Central memory CD8-positive, alpha-beta T cell (primary cell): ENCODE data around the gene YPEL2.
"Not testable (repeated sequence)": the region's sequence is repeated elsewhere in the genome, so short reads cannot be mapped to it uniquely, and the experiment has no call there.

Source experiments
- ATAC-seq: fragments of 150-1000 bp; cut with Tn5 transposase; replicated peaks from 2 replicates; pipeline ENCODE4 v1.10.0; 2022; ENCODE audit warnings: mild to moderate bottlenecking, moderate FRiP score, moderate number of reproducible peaks; ENCODE audit not compliant: poor library complexity, severe bottlenecking; ENCODE audit errors: extremely low read depth
- DNase-seq, 2 donors: peaks; one replicate each; pipeline ENCODE4 v3.0.0; 2021; ENCODE audit warnings: low spot score in 2 of 2
- H3K27ac Mint-ChIP-seq: one replicate; pipeline ENCODE4 v1.8.0; 2022; ENCODE audit warnings: low read depth, mild to moderate bottlenecking, moderate library complexity, mixed read lengths
- H3K27me3 Mint-ChIP-seq: one replicate; pipeline ENCODE4 v1.8.0; 2022; ENCODE audit warnings: mixed read lengths
- H3K36me3 Mint-ChIP-seq: one replicate; pipeline ENCODE4 v1.8.0; 2022; ENCODE audit warnings: mild to moderate bottlenecking, moderate library complexity, mixed read lengths; ENCODE audit not compliant: insufficient read depth
- H3K4me1 Mint-ChIP-seq: one replicate; pipeline ENCODE4 v1.8.0; 2022; ENCODE audit warnings: mixed read lengths
- H3K4me3 Mint-ChIP-seq: one replicate; pipeline ENCODE4 v1.8.0; 2022; ENCODE audit warnings: mild to moderate bottlenecking, moderate library complexity, mixed read lengths
- H3K9me3 Mint-ChIP-seq: one replicate; pipeline ENCODE4 v1.8.0; 2022; ENCODE audit warnings: mixed read lengths

The YPEL2 gene

DNA sequence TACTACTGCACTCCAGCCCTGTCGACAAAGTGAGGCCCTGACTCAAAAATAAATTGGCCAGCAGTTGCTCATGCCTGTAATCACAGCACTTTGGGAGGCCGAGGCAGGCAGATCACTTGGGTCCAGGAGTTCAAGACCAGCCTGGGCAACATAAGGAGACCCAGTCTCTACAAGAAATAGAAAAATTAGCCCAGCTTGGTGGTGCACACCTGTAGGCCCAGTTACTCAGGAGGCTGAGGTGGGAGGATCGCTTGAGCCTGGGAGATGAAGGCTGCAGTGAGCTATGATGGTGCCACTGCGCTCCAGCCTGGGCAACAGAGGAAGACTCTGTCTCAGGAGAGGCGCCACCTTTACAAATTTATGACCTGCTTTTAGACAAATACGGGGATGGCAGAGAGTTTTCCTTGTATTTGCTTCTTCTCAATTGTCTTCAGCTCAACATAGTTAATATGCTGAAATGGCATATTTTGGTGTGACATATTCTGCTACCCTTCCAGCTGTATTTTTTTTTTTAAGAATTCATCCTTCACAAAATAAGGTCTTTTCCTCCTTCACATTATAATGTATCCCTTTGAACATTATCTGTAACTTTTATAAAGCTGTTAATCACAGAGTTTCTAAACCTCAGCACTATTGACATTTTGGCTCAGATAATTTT is 21.1 kb upstream of the YPEL2 start:
- no peak overlapping the region for H3K4me3 Mint-ChIP-seq
- ATAC-seq (no peak), DNase-seq (no peak)
- no peaks in the 10 kb centered on the region for H3K9me3 Mint-ChIP-seq
- H3K36me3 Mint-ChIP-seq, result peaks cover 4% of the 10 kb centered on the region
- H3K27ac Mint-ChIP-seq, result no peak overlapping the region
- H3K27me3 Mint-ChIP-seq, result no peaks in the 10 kb centered on the region
- no peaks in the 10 kb centered on the region for H3K4me1 Mint-ChIP-seq

DNA sequence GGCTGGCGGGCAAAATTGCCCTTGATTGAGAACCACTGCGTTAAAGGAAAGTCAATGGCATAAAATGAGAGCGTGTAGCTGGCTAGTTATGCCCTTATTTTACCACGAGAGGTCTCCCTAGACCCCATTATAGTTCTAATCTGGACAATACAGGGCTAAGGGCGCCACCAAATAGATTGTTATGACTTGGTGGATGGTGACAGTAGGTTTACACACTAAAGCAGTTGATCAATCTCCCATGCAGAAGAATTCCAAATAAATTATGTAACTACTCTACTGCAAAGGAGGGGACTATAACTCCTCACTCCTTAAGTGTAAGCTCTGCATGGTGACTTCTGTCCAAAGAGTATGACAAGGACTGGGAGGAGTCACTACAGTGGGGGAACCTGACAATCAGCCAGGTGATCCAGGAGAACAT is 20.4 kb upstream of the YPEL2 start:
- peak in 1 of 2 donors; percentile 23 for DNase-seq
- H3K36me3 Mint-ChIP-seq, result peaks cover 4% of the 10 kb centered on the region
- H3K27ac Mint-ChIP-seq, result no peak overlapping the region

DNA sequence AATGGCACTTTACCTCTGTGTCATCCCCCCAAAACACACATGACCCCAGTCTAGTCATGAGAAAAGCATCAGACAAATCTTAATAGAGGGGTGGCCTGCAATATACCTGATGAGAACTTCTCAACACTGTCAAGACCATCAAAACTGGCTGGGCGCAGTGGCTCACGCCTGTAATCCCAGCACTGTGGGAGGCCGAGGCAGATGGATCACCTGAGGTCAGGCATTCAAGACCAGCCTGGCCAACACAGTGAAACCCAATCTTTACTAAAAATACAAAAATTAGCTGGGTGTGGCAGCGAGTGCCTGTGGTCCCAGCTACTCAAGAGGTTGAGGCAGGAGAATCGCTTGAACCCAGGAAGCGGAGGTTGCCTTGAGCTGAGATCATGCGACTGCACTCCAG is 19.9 kb upstream of the YPEL2 start:
- not testable (repeated sequence) for DNase-seq, H3K27ac Mint-ChIP-seq, H3K9me3 Mint-ChIP-seq, H3K4me3 Mint-ChIP-seq, H3K27me3 Mint-ChIP-seq, H3K4me1 Mint-ChIP-seq, ATAC-seq, H3K36me3 Mint-ChIP-seq

More for the DNA sequence above, 20.4 kb upstream of the YPEL2 start:
- Mint-ChIP-seq H3K4me1 (no peaks in the 10 kb centered on the region), H3K4me3 (no peak overlapping the region), H3K9me3 (no peaks in the 10 kb centered on the region), H3K27me3 (no peaks in the 10 kb centered on the region)
- ATAC-seq, result peak; percentile 63

DNA sequence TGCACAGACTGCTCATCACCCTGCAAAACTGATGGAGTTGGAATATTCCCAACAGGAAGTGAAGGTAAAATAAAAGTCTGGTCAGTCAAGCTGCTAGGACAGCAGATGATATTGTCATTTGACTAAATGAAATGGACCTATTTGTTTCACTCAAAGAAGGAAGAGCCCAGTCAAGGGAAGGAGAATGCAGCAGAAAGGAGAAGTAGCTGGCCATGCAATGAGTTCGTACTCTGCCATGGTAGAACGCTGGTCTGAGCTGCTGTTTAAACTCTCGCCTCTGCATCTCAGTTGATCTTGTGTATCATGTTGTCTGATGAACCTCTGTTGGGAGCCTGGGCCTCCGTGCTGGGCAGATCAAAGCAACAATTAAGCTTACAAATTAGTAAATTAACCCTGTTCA is 15.6 kb upstream of the YPEL2 start:
- no peak for DNase-seq
- no peak overlapping the region for H3K4me3 Mint-ChIP-seq

DNA sequence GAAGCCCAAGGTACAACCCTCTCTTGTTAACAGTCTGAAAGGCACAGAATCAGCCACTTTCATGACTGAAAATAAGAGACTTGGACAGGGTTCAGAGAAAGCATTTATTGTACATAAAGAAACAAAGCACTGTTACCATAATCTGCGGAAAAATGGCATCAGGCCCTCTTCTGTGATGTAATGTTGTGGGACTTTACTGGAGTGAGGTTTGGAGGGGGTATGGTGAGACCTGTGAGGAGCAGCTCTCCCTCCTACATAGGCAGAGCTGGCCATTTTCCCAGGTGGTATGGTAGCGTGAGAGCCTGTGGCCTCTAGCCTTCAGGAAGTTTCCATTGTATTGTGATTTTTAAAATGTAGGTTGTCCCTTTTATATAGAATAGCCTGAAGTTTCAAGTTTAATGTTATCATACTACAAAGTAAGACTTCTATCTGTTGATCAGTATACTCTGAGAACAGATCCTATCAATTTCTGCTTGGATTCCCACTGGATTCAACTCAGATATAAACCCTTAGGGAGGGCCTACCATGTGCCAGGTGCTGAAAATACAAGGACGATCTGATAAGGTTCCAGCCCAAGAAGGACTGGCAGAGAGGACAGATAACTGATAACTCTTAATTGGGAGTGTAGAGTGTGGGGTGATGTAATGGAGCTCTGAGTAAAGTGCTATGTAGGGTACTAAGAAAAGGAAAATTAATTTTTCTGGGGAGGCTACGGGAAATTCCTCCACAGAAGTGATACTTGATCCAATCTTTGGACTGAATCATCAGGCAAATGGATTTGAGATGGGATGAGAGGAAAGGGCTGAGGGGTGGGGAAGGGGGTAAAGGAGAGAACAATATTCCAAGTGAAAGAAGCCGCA is 4.1 kb upstream of the YPEL2 start:
- H3K4me3 Mint-ChIP-seq, result peak overlapping the region; percentile 40
- peaks cover 4% of the 10 kb centered on the region for H3K36me3 Mint-ChIP-seq
- ATAC-seq, result no peak
- no peaks in the 10 kb centered on the region for H3K27me3 Mint-ChIP-seq
- peak overlapping the region; percentile 92 for H3K27ac Mint-ChIP-seq
- peaks cover 34% of the 10 kb centered on the region for H3K4me1 Mint-ChIP-seq
- no peaks in the 10 kb centered on the region for H3K9me3 Mint-ChIP-seq
- no peak for DNase-seq

More for the DNA sequence above, 15.6 kb upstream of the YPEL2 start:
- ATAC-seq, result no peak
- H3K36me3 Mint-ChIP-seq, result peaks cover 2% of the 10 kb centered on the region
- no peaks in the 10 kb centered on the region for H3K9me3 Mint-ChIP-seq
- H3K27ac Mint-ChIP-seq, result no peak overlapping the region
- no peaks in the 10 kb centered on the region for H3K4me1 Mint-ChIP-seq
- H3K27me3 Mint-ChIP-seq, result no peaks in the 10 kb centered on the region

DNA sequence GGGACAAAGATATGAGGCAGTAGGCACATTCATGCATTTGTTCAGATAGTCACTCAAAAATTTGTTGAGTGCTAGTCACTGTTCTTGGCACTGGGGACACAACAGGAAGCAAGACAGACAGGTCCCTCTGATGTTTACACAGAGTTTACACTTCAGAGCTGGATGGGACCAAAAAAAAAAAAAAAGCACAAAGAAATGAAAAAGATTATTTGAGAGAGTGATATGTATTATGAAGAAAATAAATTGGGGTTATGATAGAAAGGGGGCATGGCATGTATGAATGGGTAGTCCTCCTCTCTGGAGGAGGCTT is 3.5 kb upstream of the YPEL2 start:
- no peaks in the 10 kb centered on the region for H3K9me3 Mint-ChIP-seq
- H3K27ac Mint-ChIP-seq, result peak overlapping the region; percentile 92
- H3K27me3 Mint-ChIP-seq, result no peaks in the 10 kb centered on the region
- H3K4me3 Mint-ChIP-seq, result peak overlapping the region; percentile 40
- DNase-seq (no peak), ATAC-seq (peak; percentile 21)
- H3K36me3 Mint-ChIP-seq, result peaks cover 10% of the 10 kb centered on the region
- H3K4me1 Mint-ChIP-seq, result peaks cover 38% of the 10 kb centered on the region

DNA sequence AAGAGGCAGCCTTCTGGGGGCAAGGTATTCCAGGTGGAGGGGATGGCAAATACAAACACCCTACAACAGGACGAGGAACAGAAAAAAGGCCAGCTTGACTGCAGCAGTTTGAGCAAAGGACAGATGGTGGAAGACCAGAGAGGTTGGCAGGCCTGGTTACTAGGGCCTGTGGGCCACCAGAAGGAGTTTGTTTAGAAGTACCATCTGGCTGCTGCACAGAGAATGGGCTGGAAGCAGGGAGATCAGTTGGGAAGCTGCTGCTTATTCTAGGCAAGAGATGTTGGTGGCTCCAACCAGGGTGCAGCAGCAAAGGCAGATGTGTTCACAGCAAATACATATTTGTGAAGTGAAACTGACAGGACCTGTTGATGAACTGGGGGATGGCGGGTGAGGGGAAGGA is 2.9 kb upstream of the YPEL2 start:
- peak overlapping the region; percentile 92 for H3K27ac Mint-ChIP-seq

DNA sequence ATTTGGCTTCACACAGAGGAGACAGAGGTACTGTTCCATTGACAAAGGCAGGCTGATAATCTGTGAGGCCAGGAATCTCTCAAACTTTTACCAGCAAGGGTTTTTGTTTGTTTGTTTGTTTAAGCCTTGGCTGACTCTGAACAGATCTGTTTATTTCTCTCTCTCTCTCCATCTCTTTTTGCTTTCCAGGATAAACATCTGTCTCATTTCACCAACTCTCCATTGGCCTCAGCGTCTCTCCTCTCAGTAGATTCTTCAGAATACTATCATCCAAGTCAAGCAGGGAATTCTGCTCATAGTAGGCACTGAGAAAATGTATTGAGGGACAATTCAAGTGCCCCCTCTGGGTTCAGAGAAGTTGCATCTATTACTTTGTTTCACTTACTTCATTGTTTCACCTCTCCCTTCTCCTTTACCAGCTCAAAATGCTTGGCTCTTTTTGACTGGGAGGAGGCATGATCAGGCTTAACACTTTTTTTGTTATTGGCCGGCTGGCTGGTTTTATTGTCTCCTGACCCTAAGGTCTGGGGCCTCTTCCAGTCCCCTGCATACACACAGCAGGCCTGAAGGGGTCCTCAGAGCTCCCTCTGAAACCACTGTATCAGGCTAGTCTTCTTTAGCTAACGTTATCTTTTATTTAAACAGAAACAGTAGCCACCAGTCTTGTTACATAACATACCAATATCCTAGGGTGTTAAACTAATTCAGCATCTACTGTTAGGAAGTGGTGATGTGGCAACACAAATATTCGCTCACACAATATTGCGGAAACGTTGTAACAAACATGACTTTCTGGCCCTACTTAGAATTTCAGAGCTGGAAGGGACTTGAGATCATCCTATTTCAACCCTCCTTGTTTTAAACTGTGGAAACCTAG is 2.0 kb upstream of the YPEL2 start:
- Mint-ChIP-seq H3K36me3 (peaks cover 10% of the 10 kb centered on the region), H3K4me1 (peaks cover 49% of the 10 kb centered on the region), H3K27ac (peak overlapping the region; percentile 93), H3K27me3 (no peaks in the 10 kb centered on the region), H3K9me3 (no peaks in the 10 kb centered on the region), H3K4me3 (peak overlapping the region; percentile 86)
- DNase-seq (peak in 1 of 2 donors; percentile 20), ATAC-seq (peak; percentile 65)

More for the DNA sequence above, 2.9 kb upstream of the YPEL2 start:
- DNase-seq (no peak), ATAC-seq (no peak)
- H3K27me3 Mint-ChIP-seq, result no peaks in the 10 kb centered on the region
- no peak overlapping the region for H3K4me3 Mint-ChIP-seq
- H3K36me3 Mint-ChIP-seq, result peaks cover 10% of the 10 kb centered on the region
- no peaks in the 10 kb centered on the region for H3K9me3 Mint-ChIP-seq
- H3K4me1 Mint-ChIP-seq, result peaks cover 42% of the 10 kb centered on the region

DNA sequence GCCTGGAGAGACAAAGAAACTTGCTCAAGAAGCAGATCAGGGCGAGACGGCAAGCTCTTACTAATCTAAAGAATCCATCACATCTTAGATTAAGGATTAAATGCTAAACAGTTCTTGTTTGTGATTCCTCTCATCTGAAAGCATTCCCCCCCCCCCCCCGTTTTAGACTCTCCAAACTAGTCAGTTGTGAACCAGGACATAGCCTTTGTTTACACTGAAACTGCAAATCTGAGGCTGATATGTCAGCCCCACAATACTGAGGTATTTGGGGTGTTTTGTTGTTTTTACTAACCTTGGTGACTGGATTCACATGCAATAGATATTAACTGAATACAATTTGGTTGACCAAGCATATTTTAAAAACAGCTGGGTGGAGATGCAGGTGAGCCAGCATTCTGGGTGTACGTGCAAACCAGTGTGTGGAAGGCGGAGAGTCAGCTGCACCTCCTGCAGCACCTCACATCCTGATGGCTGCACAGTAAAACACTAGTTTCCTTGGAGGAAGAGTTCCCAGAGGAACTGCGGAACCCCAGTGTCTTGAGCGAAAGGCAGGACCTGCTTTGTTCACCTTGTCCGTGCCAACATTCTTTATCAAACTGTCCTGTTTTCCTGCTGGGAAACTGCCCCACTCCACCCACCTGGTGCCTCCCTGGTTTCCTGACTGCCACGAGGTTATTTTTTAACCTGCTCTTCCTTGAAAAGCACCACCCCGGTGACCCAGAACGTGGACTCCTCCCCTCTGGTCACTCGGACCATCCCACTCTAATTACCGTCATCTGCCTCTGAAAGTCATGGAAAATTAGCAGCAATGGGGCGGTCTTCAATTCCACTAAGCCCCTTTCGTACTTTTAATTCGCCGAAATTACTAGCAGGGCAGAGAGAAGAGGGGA is 1.2 kb upstream of the YPEL2 start:
- H3K4me3 Mint-ChIP-seq, result peak overlapping the region; percentile 86
- DNase-seq, result no peak

DNA sequence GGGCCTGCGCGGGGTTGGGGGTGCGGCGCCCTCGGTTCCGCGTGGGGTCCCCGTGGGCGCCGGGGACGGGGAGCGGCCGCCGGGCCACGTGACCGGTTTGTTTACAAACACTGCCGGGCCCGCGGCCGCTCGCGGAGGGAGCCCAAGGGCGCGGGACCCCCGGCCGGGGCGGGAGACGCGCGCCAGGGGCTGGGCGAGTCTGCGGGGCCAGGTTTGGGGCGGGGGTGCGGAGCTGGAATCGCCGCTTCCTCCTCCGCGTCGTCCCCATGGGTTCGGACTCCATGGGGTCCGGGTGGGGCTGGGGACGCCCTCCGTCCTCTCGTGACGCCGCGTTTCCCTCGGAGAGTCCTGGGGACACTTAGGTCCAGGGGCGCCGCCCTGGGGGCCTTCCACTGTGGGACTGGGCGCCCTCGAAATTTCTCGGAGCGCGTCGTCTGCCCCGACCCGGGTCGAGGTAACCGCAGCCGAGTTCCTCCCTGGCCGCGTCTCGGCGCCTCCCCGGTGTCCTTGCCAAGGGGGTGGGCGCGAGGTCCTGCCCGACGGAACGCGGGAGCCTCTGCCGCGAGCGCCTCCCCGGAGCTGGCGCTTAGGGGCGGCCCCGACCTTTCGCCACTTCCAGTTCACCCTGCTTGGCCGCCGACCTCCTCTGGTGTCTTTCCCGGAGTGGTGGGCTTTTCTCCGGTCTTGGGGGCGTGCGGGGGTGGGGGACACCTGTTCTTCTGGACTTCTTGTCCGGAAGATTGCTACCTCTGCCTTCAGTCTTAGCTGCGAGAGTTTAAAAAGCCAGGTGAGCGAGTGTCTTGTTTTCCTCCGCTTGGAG is 684 bp downstream of the YPEL2 start:
- H3K4me3 Mint-ChIP-seq, result peak overlapping the region; percentile 86
- ATAC-seq, result no peak
- peaks cover 60% of the 10 kb centered on the region for H3K4me1 Mint-ChIP-seq
- no peaks in the 10 kb centered on the region for H3K9me3 Mint-ChIP-seq
- no peak for DNase-seq
- H3K27ac Mint-ChIP-seq, result peak overlapping the region; percentile 82
- peaks cover 10% of the 10 kb centered on the region for H3K36me3 Mint-ChIP-seq
- H3K27me3 Mint-ChIP-seq, result no peaks in the 10 kb centered on the region

More for the DNA sequence above, 1.2 kb upstream of the YPEL2 start:
- no peaks in the 10 kb centered on the region for H3K9me3 Mint-ChIP-seq
- H3K36me3 Mint-ChIP-seq, result peaks cover 10% of the 10 kb centered on the region
- peaks cover 53% of the 10 kb centered on the region for H3K4me1 Mint-ChIP-seq
- H3K27me3 Mint-ChIP-seq, result no peaks in the 10 kb centered on the region
- ATAC-seq, result no peak
- peak overlapping the region; percentile 93 for H3K27ac Mint-ChIP-seq

DNA sequence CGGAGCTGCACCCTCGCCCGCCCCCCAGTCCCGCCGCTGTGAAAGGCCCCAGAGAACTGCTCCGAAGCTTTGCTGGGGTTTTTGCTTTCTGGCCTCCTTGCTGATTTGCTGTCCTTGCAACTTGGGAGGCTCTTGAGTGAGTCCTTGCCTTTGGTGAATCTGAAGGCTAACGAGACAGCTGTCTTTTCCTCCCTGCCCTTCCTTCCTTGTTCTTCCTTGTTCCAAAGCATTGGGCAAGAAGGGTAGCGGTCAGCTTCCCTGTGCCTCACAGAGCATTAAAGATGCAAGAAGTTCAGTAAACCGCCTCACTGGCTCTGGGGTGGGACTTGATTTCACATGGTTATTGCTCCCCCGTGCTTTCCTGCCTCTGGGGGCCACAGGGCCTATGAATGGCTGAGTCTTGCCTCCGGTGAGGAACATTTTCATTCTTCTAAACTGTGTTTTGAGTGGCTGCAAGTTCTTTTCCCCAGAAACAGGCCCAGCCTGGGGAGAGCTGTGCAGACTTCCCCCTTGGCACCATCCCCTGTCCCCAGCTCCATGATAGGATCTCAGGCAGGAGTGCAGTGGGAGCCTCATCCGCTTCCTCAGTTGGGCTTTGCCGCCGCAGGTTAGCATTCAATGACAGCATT is 1.4 kb downstream of the YPEL2 start:
- H3K4me1 Mint-ChIP-seq, result peaks cover 54% of the 10 kb centered on the region
- ATAC-seq (no peak), DNase-seq (no peak)
- no peaks in the 10 kb centered on the region for H3K9me3 Mint-ChIP-seq
- H3K27ac Mint-ChIP-seq, result peak overlapping the region; percentile 82
- peak overlapping the region; percentile 86 for H3K4me3 Mint-ChIP-seq
- peaks cover 11% of the 10 kb centered on the region for H3K36me3 Mint-ChIP-seq
- no peaks in the 10 kb centered on the region for H3K27me3 Mint-ChIP-seq
